WTC11 (cell line): Measurements from ENCODE around the gene CT45A3.
"Not testable (repeated sequence)": the region's sequence is repeated elsewhere in the genome, so short reads cannot be mapped to it uniquely, and the experiment has no call there.

ENCODE experiments used
- NR2C2 ChIP-seq: sonication (generic); formaldehyde crosslinking; IDR thresholded peaks from 2 replicates; pipeline ENCODE4 v1.8.0; 2022; ENCODE audit warnings: mild to moderate bottlenecking, missing genetic modification reagents
- TEAD4 ChIP-seq: sonication (generic); formaldehyde crosslinking; IDR thresholded peaks from 2 replicates; pipeline ENCODE4 v1.8.0; 2022; ENCODE audit warnings: mild to moderate bottlenecking, missing genetic modification reagents
- ZNF232 ChIP-seq: sonication (generic); formaldehyde crosslinking; IDR thresholded peaks from 2 replicates; pipeline ENCODE4 v1.8.0; 2022; ENCODE audit warnings: mild to moderate bottlenecking, missing genetic modification reagents
- TF ChIP-seq, protein P1 (sequence below): sonication (generic); formaldehyde crosslinking; IDR thresholded peaks from 2 replicates; pipeline ENCODE4 v1.8.1; 2022; ENCODE audit warnings: mild to moderate bottlenecking, moderate library complexity, missing genetic modification reagents
- TF ChIP-seq, protein P2 (sequence below): sonication (generic); formaldehyde crosslinking; IDR thresholded peaks from 2 replicates; pipeline ENCODE4 v1.8.1; 2022; ENCODE audit warnings: low read depth, missing genetic modification reagents, borderline replicate concordance
- TF ChIP-seq, protein P3 (sequence below): sonication (generic); formaldehyde crosslinking; IDR thresholded peaks from 2 replicates; pipeline ENCODE4 v1.8.1; 2023; ENCODE audit warnings: mild to moderate bottlenecking, missing genetic modification reagents
- TF ChIP-seq, protein P4 (sequence below): fragments of 200-600 bp; IDR thresholded peaks from 2 replicates; pipeline ENCODE4 v1.8.0; 2022; ENCODE audit warnings: antibody characterized with exemption
- TF ChIP-seq, protein P5 (sequence below): sonication (generic); formaldehyde crosslinking; IDR thresholded peaks from 2 replicates; pipeline ENCODE4 v1.8.0; 2022; ENCODE audit warnings: mild to moderate bottlenecking, missing genetic modification reagents
- TF ChIP-seq, protein P6 (sequence below): fragments of 250-450 bp; sonication (Bioruptor Pico); IDR thresholded peaks from 2 replicates; pipeline ENCODE4 v2.1.2; 2022; ENCODE audit warnings: mild to moderate bottlenecking, moderate library complexity

DNA sequence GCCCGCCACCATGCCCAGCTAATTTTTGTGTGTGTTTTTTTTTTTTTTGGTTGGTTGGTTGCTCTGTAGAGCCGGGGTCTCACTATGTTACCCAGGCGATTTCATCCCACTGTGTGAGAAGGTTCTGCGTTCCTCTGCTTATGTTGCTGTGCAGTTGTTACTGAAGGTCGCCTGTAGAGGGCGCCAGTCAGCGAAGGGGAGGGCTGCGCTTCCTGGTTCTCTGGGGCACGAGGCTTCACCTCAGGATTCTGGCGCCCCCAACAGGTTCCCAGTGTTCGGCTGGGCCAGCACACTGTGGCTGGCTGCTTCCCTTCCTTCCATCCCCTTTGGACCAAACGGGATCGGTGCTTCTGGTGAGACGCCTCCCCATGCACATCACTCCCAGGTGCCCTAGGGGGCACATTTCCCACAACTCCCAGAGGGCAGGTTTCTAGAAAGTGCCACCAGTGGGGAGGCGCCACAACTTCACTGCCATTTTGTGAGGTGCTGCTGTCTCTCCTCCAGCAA lies 54.8 kb downstream of the CT45A3 start, which contains the start of gene CT45A1:
- TF ChIP-seq, protein P1, sequence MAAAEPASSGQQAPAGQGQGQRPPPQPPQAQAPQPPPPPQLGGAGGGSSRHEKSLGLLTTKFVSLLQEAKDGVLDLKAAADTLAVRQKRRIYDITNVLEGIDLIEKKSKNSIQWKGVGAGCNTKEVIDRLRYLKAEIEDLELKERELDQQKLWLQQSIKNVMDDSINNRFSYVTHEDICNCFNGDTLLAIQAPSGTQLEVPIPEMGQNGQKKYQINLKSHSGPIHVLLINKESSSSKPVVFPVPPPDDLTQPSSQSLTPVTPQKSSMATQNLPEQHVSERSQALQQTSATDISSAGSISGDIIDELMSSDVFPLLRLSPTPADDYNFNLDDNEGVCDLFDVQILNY: not testable (repeated sequence)
- TF ChIP-seq, protein P2, sequence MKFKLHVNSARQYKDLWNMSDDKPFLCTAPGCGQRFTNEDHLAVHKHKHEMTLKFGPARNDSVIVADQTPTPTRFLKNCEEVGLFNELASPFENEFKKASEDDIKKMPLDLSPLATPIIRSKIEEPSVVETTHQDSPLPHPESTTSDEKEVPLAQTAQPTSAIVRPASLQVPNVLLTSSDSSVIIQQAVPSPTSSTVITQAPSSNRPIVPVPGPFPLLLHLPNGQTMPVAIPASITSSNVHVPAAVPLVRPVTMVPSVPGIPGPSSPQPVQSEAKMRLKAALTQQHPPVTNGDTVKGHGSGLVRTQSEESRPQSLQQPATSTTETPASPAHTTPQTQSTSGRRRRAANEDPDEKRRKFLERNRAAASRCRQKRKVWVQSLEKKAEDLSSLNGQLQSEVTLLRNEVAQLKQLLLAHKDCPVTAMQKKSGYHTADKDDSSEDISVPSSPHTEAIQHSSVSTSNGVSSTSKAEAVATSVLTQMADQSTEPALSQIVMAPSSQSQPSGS: not testable (repeated sequence)
- TF ChIP-seq, protein P3, sequence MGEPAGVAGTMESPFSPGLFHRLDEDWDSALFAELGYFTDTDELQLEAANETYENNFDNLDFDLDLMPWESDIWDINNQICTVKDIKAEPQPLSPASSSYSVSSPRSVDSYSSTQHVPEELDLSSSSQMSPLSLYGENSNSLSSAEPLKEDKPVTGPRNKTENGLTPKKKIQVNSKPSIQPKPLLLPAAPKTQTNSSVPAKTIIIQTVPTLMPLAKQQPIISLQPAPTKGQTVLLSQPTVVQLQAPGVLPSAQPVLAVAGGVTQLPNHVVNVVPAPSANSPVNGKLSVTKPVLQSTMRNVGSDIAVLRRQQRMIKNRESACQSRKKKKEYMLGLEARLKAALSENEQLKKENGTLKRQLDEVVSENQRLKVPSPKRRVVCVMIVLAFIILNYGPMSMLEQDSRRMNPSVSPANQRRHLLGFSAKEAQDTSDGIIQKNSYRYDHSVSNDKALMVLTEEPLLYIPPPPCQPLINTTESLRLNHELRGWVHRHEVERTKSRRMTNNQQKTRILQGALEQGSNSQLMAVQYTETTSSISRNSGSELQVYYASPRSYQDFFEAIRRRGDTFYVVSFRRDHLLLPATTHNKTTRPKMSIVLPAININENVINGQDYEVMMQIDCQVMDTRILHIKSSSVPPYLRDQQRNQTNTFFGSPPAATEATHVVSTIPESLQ (CRISPR knock-in tag): not testable (repeated sequence)
- TF ChIP-seq, protein P4, sequence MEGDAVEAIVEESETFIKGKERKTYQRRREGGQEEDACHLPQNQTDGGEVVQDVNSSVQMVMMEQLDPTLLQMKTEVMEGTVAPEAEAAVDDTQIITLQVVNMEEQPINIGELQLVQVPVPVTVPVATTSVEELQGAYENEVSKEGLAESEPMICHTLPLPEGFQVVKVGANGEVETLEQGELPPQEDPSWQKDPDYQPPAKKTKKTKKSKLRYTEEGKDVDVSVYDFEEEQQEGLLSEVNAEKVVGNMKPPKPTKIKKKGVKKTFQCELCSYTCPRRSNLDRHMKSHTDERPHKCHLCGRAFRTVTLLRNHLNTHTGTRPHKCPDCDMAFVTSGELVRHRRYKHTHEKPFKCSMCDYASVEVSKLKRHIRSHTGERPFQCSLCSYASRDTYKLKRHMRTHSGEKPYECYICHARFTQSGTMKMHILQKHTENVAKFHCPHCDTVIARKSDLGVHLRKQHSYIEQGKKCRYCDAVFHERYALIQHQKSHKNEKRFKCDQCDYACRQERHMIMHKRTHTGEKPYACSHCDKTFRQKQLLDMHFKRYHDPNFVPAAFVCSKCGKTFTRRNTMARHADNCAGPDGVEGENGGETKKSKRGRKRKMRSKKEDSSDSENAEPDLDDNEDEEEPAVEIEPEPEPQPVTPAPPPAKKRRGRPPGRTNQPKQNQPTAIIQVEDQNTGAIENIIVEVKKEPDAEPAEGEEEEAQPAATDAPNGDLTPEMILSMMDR: peak; percentile 32; the same call in 1 of the 2 replicates
- TF ChIP-seq, protein P5, sequence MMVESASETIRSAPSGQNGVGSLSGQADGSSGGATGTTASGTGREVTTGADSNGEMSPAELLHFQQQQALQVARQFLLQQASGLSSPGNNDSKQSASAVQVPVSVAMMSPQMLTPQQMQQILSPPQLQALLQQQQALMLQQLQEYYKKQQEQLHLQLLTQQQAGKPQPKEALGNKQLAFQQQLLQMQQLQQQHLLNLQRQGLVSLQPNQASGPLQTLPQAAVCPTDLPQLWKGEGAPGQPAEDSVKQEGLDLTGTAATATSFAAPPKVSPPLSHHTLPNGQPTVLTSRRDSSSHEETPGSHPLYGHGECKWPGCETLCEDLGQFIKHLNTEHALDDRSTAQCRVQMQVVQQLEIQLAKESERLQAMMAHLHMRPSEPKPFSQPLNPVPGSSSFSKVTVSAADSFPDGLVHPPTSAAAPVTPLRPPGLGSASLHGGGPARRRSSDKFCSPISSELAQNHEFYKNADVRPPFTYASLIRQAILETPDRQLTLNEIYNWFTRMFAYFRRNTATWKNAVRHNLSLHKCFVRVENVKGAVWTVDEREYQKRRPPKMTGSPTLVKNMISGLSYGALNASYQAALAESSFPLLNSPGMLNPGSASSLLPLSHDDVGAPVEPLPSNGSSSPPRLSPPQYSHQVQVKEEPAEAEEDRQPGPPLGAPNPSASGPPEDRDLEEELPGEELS (CRISPR knock-in tag): not testable (repeated sequence)
- TF ChIP-seq ZNF232; NR2C2; TEAD4 (CRISPR knock-in tag): not testable (repeated sequence)
- TF ChIP-seq, protein P6, sequence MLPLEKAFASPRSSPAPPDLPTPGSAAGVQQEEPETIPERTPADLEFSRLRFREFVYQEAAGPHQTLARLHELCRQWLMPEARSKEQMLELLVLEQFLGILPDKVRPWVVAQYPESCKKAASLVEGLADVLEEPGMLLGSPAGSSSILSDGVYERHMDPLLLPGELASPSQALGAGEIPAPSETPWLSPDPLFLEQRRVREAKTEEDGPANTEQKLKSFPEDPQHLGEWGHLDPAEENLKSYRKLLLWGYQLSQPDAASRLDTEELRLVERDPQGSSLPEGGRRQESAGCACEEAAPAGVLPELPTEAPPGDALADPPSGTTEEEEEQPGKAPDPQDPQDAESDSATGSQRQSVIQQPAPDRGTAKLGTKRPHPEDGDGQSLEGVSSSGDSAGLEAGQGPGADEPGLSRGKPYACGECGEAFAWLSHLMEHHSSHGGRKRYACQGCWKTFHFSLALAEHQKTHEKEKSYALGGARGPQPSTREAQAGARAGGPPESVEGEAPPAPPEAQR (CRISPR knock-in tag): not testable (repeated sequence)
